ENCODE data around the gene DDX55. TPM values are rescaled to one million over a fixed set of nuclear protein-coding genes. Genes with fewer than 3 reads are reported as not detected.

Gene DDX55
- total RNA-seq, 1 experiment from 2014 or later = 30.5 TPM

GRCh38 chr12:123645878-123646277 is 44.0 kb downstream of the DDX55 start:
- Mint-ChIP-seq H3K27me3 (ENCODE audit: insufficient read depth, unreplicated experiment) (no peaks in the 10 kb centered on the region), H3K36me3 (ENCODE audit: insufficient read depth, unreplicated experiment) (peaks cover 93% of the 10 kb centered on the region), H3K4me3 (ENCODE audit: unreplicated experiment) (no peak overlapping the region), H3K4me1 (ENCODE audit: insufficient read depth, unreplicated experiment) (no peaks in the 10 kb centered on the region), H3K9me3 (ENCODE audit: unreplicated experiment) (no peaks in the 10 kb centered on the region), H3K27ac (ENCODE audit: low read depth, unreplicated experiment) (no peak overlapping the region)
- ChIA-PET POLR2A (interaction anchor here (1.1 to 1.5 kb wide), 2 partner anchors 10 to 15 kb away, joined by 3 to 5 read pairs; no protein-coding TSS in a partner anchor), CTCF (interaction anchor here (0.6 to 1.2 kb wide), 3 partner anchors 12 to 1511 kb away, joined by 3 to 5 read pairs (median 4); no protein-coding TSS in a partner anchor)
- no TSS peak for BruUV-seq (replicated peaks)
- DNase-seq (ENCODE audit: unreplicated experiment) = no peak
- intact Hi-C loops (cut with micrococcal nuclease) = no loop called here
- no peak for TF ChIP-seq CTCF (IDR thresholded peaks at IDR 0.05; ENCODE audit: unreplicated experiment)

- no peak for DNase-seq (ENCODE audit: unreplicated experiment)
- H3K4me1 Mint-ChIP-seq (ENCODE audit: insufficient read depth, unreplicated experiment) = no peaks in the 10 kb centered on the region
- intact Hi-C loops (cut with micrococcal nuclease) = no loop called here
- H3K4me3 Mint-ChIP-seq (ENCODE audit: unreplicated experiment) = no peak overlapping the region
- H3K36me3 Mint-ChIP-seq (ENCODE audit: insufficient read depth, unreplicated experiment) = peaks cover 100% of the 10 kb centered on the region
- ChIA-PET POLR2A (no interaction called here), CTCF (interaction anchor here (0.7 kb wide), 1 partner anchor 457 kb away, joined by 3 read pairs; no protein-coding TSS in a partner anchor)
- H3K9me3 Mint-ChIP-seq (ENCODE audit: unreplicated experiment) = no peaks in the 10 kb centered on the region
- no peaks in the 10 kb centered on the region for H3K27me3 Mint-ChIP-seq (ENCODE audit: insufficient read depth, unreplicated experiment)
- no peak for TF ChIP-seq CTCF (IDR thresholded peaks at IDR 0.05; ENCODE audit: unreplicated experiment)
- BruUV-seq (replicated peaks) = no TSS peak
- no peak overlapping the region for H3K27ac Mint-ChIP-seq (ENCODE audit: low read depth, unreplicated experiment)
Observed at GRCh38 chr12:123648401-123648800, 46.5 kb downstream of the DDX55 start.

GRCh38 chr12:123654129-123654701 is 52.3 kb downstream of the DDX55 start:
- TF ChIP-seq CTCF (IDR thresholded peaks at IDR 0.05; ENCODE audit: unreplicated experiment) = no peak
- Mint-ChIP-seq H3K27ac (ENCODE audit: low read depth, unreplicated experiment) (no peak overlapping the region), H3K27me3 (ENCODE audit: insufficient read depth, unreplicated experiment) (no peaks in the 10 kb centered on the region), H3K4me3 (ENCODE audit: unreplicated experiment) (no peak overlapping the region), H3K4me1 (ENCODE audit: insufficient read depth, unreplicated experiment) (peaks cover under 1% of the 10 kb centered on the region), H3K36me3 (ENCODE audit: insufficient read depth, unreplicated experiment) (peaks cover 85% of the 10 kb centered on the region), H3K9me3 (ENCODE audit: unreplicated experiment) (no peaks in the 10 kb centered on the region)
- POLR2A ChIA-PET = no interaction called here
- no TSS peak for BruUV-seq (replicated peaks)
- intact Hi-C loops (cut with micrococcal nuclease) = no loop called here
- no peak for DNase-seq (ENCODE audit: unreplicated experiment)
- CTCF ChIA-PET = no interaction called here

GRCh38 chr12:123655420-123655819 is 53.5 kb downstream of the DDX55 start:
- no TSS peak for BruUV-seq (replicated peaks)
- DNase-seq (ENCODE audit: unreplicated experiment) = no peak
- H3K27me3 Mint-ChIP-seq (ENCODE audit: insufficient read depth, unreplicated experiment) = no peaks in the 10 kb centered on the region
- no peak overlapping the region for H3K4me3 Mint-ChIP-seq (ENCODE audit: unreplicated experiment)
- H3K27ac Mint-ChIP-seq (ENCODE audit: low read depth, unreplicated experiment) = no peak overlapping the region
- no peaks in the 10 kb centered on the region for H3K9me3 Mint-ChIP-seq (ENCODE audit: unreplicated experiment)
- no peak for TF ChIP-seq CTCF (IDR thresholded peaks at IDR 0.05; ENCODE audit: unreplicated experiment)
- H3K36me3 Mint-ChIP-seq (ENCODE audit: insufficient read depth, unreplicated experiment) = peaks cover 73% of the 10 kb centered on the region
- peaks cover 6% of the 10 kb centered on the region for H3K4me1 Mint-ChIP-seq (ENCODE audit: insufficient read depth, unreplicated experiment)
- intact Hi-C loops (cut with micrococcal nuclease) = no loop called here
- CTCF ChIA-PET = interaction anchor here (0.7 kb wide), 1 partner anchor 534 kb away, joined by 3 read pairs; no protein-coding TSS in a partner anchor
- POLR2A ChIA-PET = interaction anchor here (1.1 kb wide), 1 partner anchor 9 kb away, joined by 3 read pairs; no protein-coding TSS in a partner anchor
